Forelimb muscle (tissue), 1 donor: ENCODE data around the gene ZNF426. TPM values are rescaled to one million over a fixed set of nuclear protein-coding genes. Genes with fewer than 3 reads are reported as not detected.
"Not testable (repeated sequence)": the region's sequence is repeated elsewhere in the genome, so short reads cannot be mapped to it uniquely, and the experiment has no call there.

Experiments
- DNase-seq: peaks from one replicate; pipeline ENCODE4 v3.0.0-alpha.2; 2013; ENCODE audit warnings: low read depth
- polyA plus RNA-seq: library from polyadenylated mRNA; unstranded; fragments of 120-200 nt; gene quantifications from one replicate; pipeline ENCODE4 v1.2.1, GENCODE V29; 2013; ENCODE audit not compliant: insufficient read length

ZNF426 gene
- polyA plus RNA-seq: 10.9 TPM

DNA sequence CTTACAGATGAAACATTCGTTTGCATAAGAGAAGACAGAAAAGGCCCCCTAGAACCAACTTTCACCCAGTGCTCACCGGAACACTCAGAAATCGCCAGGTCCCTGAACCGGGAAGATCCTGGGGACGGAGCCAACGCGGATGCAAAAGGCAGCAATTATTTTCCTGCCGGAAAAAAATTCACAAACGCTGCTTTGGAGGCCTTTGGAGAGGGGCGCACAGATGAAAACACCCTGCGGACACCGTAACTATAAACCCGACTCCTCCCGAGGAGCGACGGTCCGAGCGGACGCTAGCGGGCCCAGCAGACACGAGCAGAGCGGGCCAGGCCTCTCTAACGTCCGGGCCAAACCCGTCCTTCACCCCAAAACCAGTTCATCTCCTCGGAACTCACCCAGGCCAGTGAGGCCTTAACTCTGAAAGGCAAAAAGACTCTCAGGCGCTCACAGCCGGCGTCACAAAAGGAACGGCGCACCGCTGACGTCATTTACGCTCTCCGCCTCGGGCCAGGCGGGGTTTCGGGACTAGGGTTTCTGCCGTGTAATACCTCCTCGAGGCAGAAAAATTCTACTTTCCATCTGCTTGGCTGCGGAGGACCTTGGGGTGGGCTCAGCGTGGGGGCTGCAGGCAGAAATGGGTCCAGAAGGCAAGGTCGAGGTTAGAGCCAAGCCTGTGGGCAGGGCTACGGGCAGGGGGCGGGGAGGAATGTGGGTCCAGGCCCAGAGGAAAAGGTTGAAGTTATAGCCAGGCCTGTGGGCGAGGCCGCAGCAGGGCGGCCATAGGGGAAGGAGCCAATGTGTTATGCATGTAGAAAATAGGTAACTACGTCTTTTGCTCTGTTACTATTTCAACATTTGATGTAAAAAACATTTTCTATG is at the start of gene ZNF426:
Gene ZNF426, minus strand, starts transcription at position 463 of the 876 bp plus-strand sequence. CDS start 2,413 bp downstream, outside the sequence.
- peak; percentile 80 for DNase-seq

DNA sequence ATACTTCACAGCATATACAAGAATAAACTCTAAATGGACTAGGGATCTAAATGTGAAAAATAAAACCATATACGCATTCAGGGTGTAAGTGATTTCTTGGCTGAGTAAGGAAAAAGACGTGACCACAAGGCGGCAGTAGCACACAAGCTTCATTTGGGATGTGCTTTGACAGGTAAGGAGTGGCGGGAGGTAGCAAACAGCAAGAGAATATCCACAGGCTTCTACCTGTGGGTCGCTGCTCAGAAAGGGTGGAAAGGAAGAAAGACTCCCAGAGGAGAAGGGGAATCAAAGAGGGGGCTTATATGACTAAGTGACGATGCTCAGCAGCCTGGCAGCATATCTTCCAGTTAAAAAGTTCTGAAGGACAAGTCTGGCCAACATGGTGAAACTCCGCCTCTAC is 48.3 kb upstream of the ZNF426 start:
- no peak for DNase-seq

DNA sequence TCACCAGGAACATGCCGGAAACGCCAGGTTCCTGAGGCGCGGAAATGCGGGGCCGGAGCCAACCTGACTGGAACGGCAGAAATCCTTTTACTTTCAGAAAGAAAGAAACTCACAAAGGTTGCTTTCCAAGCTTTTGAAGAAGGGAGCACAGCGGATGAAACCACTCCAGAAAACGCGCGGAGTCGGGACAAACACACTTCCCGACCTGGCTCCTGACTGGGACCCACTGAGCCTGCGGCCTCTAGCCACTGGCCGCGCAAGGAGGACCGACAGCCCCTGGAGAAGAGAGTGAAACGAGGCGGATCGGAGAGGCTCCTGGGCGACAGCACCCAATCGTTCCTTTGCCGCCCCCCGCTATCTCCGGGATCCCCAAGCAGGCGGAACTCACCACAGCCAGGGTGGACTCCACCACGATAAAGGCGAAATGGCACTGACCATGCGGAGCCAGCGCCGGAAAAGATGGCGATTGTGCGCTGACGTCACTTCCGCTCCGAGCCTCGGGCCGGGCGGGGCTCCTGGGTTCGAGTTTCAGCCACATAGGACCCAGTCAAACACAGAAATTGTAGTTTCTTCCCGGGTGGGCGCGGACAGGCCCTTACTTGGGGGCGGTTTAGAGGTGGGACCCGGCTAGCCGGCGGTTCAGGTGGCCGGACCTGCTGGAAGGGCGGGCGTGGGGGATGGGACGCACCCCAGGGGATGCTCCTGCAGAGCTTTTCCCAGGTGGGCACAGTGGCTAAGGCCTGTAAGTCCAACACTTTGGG is 45.8 kb upstream of the ZNF426 start, which contains the start of gene ZNF121:
Gene ZNF121, minus strand, starts transcription at position 432 of the 761 bp plus-strand sequence. CDS start 16,407 bp downstream, outside the sequence.
- peak; percentile 67 for DNase-seq

DNA sequence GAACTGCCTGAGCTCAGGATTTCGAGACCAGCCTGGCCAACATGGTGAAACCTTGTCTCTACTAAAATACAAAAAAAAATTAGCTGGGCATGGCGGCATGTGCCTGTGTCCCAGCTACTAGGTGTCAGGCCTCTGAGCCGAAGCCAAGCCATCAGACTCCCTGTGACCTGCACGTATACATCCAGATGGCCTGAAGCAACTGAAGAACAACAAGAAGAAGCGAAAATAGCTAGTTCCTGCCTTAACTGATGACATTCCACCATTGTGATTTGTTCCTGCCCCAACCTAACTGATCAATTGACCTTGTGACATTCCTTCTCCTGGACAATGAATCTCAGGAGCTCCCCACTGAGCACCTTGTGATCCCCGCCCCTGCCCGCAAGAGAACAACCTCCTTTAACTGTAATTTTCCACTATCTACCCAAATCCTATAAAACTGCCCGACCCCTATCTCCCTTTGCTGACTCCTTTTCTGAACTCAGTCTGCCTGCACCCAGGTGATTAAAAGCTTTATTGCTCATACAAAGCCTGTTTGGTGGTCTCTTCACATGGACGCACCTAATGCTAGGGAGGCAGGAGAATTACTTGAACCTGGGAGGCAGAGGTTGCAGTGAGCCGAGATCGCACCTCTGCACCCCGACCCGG is 43.8 kb upstream of the ZNF426 start:
- not testable (repeated sequence) for DNase-seq

DNA sequence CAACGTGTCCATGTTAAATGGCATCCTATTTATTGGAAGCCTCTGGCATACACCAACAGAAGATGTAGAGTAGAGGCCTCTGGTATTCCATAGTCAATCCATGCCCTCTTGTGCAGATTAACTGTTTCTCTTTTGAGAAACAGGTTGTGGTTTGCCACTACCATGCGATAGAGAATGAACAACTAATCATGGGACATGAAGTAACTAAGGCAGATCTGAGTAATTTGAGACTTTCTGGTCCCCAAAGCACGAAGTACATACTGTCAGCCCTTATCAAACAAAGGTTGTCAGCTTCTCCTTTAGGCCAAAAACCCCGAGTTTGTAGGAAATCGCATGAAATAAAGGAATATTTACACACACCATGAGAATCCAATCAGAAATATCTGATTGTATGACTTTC is 42.3 kb upstream of the ZNF426 start:
- no peak for DNase-seq

DNA sequence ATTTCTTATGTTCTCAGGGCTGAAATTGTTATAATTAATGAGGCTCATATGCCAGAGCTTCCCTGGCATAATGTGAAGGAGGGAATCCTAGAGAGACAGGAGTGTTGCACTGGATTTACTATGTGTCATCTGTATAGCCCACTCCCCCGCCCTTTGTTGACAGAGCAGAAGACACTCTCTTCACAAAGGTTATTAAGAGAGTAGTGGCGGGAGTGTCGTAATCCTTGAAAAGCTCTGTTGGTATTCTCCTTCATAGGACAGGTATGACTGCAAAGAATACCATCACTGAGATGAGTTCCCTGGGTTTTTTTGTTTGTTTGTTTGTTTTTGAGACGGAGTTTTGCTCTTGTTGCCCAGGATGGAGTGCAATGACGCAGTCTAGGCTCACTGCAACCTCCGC is 31.8 kb upstream of the ZNF426 start:
- no peak for DNase-seq

DNA sequence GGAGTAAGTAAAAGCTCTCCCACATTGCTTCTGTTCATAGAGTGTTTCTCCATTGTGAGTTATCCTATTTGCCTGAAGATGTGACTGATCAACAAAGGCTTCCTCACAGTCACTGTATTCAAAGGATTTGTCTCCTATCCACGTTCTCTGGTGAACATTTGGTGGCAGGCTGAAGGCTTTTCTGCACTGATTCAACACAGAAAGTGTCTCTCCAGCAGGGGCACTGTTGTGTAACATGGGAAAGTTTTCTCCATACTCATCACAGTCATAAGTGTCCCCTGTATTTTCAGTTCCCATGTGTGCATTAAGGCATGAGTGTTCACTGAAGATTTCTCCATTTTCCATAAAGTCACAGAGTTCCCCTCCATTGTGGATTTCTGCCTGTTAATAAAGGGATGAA is 28.3 kb upstream of the ZNF426 start:
- DNase-seq: no peak

DNA sequence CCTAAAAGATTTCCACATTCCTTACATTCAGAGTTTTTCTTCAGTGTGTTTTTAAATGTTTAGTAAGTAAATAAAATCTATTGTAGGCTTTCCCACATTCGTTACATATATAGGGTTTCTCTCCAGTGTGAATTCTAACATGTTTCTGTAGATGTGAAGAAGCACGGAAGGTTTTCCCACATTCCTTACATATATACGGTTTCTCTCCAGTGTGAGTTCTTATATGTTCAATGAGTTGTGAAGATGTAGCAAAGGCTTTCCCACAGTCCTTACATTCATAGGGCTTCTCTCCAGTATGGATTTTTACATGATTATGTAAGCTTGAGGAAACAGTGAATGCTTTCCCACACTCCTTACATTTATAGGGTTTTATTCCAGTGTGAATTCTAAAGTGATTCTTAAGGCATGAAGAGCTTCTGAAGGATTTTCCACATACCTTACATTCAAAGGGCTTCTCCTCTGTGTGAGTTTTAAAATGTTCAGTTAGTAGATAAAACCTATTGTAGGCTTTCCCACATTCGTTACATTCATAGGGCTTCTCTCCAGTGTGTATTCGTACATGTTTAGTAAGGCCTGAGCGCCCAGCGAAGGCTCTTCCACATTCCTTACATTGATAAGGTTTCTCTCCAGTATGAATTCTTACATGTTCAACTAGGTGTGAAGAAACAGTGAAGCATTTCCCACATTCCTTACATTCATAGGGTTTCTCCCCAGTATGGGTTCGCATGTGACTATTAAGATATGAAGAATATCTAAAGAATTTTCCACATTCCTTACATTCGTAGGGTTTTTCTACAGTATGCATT is 27.7 kb upstream of the ZNF426 start:
- no peak for DNase-seq

DNA sequence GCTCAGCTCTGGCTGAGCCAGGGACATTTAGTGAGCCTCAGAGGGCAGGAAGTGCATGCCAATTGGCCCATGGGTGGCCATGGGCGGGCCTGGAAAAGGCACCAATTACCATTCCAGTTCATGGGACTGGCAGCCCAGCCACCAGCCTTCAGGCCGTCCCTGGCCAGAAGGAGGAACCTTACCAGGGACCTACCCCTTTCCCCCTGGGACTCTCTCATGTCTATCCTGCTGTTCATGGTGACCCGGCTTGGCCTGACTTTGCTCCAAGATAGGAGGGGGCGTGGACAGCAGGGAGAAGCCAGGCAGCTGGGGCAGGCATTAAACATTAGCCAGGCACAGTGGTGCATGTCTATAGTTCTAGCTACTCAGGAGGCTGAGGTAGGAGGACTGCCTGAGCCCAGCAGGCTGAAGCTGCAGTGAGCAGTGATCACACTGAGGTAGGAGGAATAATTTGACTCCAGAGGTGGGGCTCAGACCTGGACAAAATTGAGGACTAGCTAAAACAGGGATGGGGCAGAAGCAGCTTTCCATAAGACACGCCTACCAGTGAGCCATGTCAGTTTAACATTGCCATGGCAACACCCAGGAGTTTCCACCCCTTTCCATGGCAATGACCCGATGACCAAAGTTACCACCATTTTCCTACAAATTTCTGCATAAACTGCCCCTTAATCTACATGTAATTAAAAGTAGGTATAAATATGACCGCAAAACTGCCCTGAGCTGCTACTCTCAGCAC is 14.3 kb upstream of the ZNF426 start:
- DNase-seq: no peak

DNA sequence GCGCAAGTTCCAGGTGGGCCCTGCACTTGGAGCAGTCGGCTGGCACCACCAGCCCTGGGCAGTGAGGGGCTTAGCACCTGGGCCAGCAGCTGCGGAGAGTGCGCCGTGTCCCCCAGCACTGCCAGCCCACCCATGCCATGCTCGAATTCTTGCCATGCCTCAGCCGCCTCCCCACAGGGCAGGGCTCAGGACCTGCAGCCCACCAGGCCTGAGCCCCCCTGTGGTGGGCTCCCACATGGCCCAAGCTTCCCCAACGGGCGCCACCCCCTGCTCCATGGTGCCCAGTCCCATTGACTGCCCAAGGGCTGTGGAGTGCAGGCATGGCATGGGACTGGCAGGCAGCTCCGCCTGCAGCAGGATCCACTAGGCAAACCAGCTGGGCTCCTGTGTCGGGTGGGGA is 9.4 kb upstream of the ZNF426 start:
- DNase-seq: no peak

DNA sequence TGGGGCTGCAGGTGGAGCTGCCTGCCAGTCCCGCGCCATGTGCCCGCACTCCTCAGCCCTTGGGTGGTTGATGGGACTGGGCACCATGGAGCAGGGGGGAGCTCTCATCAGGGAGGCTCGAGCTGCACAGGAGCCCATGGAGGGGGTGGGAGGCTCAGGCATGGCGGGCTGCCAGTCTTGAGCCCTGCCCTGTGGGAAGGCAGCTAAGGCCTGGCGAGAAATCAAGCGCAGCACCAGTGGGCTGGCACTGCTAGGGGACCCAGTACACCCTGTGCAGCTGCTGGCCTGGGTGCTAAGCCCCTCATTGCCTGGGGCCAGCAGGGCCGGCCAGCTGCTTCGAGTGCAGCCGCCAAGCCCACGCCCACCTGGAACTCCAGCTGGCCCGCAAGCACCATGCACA is 2.8 kb upstream of the ZNF426 start:
- not testable (repeated sequence) for DNase-seq

DNA sequence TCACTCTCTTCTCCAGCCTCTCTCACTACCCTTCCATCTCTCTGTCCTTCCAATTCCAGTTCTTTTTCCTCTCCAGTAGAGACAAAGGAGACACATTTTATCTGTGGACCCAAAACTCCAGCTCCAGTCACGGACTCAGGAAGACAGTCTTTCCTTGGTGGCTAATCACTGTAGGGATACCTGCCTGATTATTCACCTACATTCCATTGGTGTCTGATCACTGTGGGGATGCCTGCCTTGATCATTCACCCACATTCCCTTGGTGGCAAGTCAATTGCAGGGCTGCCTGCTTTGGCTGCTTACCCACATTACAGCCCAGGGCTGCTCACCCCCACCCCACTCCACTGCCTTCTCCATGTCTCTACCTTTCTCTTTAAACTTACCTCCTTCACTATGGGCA is 1.5 kb upstream of the ZNF426 start:
- DNase-seq: not testable (repeated sequence)

DNA sequence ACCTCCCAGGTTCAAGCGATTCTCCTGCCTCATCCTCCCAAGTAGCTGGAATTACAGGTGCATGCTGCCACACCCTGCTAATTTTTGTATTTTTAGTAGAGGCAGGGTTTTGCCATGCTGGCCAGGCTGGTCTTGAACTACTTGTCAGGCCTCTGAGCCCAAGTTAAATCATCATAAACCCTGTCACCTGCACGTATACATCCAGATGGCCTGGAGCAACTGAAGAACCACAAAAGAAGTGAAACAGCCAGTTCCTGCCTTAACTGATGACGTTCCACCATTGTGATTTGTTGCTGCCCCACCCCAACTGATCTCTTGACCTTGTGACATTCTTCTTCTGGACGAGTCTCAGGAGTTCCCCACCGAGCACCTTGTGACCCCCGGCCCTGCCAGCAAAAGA is 756 bp upstream of the ZNF426 start:
- not testable (repeated sequence) for DNase-seq

DNA sequence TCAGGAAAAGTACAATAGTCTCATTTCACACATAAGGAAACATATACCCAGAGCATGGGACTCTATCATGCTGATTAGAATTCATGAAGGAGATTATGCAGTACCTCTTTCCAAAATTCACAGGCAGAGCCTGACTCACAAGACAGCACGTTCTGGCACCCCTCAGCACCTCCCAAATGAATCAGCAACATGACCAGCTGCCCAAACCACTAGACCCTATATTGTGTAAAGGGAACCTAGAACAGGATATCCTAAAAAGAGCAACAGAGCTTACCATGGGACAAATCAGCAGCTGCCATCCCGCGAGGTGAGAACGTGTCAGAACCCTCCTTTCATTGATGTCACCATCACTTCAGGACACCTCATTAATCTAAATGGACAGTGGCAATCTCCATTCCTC is 2.5 kb downstream of the ZNF426 start:
- DNase-seq: no peak

DNA sequence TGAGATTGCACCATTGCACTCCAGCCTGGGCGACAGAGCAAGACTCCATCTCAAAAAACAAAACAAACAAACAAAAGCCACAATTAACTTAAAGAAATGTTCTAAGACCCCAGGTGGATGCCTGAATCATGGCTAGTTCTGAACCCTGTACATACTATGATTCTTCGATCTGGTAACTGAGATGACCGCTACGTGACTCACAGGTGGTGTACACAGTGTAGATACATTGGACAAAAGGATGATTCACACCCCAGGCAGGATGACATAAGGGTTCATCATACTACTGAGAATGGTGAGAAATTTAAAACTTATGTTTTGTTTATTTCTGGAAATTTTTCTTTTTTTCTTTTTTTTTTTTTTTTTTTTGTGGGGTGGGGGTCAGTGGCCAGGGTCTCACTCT is 6.5 kb downstream of the ZNF426 start:
- no peak for DNase-seq

DNA sequence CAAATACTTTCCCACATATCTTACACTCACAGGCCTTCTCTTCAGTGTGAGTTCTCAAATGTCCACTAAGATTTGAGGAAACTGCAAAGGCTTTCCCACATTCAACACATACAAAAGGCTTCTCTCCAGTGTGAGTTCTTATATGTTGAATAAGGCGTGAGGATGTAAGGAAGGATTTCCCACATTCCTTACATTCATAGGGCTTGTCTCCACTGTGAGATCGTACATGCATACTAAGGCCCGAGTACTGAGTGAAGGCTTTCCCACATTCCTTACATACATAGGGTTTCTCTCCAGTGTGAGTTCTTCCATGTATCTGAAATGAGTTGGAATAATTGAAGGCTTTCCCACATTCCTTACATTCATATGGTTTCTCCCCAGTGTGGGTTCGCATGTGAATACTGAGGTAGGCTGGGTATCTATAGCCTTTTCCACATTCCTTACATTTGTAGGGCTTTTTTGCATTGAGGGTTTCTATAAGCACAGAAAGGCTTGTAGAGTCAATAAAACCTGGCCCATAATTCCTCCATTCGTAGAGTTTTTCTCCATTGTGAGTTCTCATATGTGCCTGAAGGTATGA is 9.6 kb downstream of the ZNF426 start:
- no peak for DNase-seq

DNA sequence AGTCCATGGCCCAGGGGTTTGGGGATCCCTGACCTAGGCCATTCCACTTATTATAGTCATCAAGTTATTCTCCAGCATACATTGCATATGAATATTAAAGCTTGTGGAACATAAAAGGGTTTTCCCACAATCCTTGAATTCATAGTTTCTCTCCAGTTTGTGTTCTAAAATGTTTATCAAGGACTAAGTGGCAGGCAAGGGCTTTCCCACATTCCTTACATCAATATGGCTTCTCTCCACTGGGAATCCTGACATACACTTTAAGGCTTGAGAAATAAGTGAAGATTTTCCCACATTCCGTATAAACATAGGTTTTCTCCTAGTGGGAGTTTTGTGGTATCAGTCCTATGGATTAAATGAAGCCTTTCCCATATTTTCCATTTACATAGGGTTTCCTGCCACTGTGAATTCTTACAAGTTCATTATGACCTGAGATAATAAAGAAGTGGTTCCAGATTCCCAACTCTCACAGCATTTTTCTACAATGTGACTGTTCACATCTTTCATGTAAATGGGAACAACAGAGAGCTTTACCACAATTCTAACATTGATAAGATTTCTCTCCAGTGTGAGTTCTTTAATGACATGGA is 14.5 kb downstream of the ZNF426 start:
- no peak for DNase-seq

DNA sequence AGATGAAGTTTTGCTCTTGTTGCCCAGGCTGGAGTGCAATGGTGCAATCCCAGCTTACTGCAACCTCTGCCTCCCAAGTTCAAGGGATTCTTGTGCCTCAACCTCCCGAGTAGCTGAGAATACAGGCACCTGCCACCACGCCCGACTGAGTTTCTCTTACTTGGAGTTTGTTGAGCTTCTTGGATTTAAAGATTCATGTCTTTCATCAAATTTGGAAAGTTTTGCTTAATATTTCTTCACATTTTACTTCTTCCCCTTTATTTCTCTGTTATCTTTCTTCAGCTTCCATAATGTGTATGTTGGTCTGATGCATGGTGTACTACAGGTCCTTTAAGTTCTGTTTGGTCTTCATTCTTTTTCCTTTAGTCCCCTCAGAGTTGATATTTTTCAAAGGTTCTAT is 31.2 kb downstream of the ZNF426 start:
- no peak for DNase-seq

DNA sequence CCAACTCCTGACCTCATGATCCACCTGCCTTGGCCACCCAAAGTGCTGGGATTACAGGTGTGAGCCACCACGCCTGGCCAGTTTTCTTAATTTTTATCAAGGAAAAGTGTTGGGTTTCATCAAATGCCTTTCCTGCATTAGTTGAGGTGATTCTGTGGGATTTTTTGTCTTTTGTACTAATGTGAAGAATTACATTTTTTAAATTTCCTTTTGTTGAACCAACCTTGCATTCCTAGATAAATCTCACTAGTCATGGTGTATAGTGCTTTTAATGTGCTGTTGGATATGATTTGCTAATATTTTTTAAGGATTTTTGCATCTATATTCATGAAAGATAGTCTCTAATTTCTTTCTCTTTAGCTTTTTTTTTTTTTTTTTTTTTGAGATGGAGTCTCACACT is 37.6 kb downstream of the ZNF426 start:
- no peak for DNase-seq
